Measurements from ENCODE around the gene BBLN.

Gene BBLN

DNA sequence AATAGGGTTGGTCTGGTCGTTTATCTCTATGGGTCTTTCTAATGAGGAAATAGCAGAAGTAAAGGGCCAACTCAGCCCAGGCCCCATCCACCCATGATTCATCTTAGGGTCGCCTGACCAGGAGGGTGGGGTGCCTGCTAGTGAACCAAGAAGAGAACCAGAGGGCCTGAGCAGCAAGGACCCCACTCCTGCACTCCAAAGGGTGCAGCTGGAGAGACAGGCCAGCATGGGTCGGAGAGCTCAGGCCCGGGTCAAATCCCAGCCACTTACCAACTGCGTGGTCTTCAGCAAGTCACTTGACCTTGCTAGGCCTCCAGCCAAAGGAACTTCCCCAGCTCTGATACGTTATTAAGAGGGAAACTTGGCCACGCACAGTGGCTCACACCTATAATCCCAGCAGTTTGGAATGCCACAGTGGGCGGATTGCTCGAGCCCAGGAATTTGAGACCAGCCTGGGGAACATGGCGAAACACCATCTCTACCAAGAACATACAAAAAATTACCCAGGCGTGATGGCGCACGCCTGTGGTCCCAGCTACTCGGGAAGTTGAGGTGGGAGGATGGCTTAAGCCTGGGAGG lies 4.3 kb downstream of the BBLN start:
- no peak for DNase-seq

DNA sequence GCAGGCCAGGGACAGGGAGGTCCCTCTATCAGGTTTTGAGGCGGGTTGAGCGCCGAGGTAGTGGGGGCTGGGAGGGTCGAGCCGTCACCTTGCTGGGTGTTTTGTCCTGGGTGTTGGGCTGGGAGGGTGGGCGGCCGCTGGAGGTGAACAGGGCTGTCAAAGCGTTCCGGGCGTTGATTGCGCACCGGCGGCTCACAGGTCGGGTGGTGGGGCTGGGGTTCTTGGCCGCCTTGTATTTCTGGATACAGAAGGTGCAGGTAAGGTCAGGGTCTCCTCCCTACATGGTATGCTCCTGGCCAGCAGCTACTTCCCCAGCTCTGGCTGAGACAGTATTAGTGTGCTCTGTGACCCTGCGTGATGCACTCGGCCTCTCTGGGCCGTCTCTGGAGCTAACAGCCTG lies 6.1 kb downstream of the BBLN start:
- DNase-seq = no peak

DNA sequence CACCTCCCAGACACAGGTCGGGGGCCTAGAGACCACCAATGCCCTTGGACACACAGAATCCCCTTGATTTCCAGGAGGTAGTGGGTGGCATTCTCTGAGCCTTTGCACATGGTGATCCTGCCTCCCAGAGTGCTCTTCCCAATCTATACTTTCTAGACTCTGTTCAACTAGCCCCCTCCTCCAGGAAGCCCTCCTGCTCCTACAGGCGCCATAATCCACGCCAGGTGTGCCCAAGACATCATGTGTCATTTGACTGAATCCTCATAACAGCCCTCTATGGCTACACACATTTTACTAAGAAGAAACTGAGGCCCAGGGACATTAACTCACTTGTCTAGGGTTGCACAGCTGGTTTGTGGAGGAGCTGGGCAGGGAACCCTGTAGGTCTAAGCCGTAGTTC lies 7.1 kb downstream of the BBLN start:
- DNase-seq = no peak

DNA sequence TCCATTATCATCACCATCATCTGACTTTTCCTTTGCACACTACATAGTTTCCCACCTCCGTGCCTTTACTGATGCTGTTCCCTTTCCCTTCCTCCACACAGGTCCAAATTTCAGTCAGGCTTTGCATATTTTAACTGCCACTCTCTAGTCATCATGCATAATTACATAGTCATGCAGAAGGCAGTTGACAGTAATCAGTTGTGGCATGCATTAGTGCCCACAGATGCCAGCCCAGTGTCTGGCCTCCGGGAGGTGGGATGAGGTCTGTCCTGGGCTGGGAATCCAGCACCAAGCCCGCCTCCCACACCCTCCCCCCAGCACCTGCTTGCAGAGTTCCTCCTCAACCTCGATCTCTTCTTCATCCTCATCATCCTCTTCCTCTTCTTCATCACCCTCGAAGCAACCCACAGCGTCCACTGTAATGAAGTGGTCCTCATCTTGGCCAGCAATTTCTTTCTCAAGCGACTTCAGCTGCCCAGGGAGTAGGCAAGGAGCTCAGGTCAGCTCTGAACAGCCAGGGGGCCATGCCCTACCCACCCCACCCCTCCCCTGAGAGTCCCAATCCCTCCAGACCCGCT lies 8.8 kb downstream of the BBLN start:
- DNase-seq = no peak

DNA sequence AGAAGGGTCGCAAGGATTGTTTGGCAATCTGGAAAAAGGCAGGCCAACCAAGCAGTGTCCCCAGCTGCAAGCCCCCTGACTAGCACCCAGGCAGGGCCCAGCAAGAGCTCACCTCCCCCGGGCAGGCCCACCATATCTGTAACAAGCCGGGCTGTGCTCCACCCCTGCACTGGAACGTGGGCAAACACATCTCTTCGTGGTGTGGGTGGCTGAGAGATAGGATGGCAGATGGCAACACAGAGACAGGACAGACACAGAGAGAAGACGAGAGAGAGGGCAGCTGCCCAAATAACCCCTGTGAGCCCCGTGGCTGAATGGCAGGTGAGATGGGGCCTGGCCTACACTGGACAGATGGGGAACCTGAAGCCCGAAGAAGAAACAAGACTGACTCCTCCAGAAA lies 9.4 kb downstream of the BBLN start:
- no peak for DNase-seq

DNA sequence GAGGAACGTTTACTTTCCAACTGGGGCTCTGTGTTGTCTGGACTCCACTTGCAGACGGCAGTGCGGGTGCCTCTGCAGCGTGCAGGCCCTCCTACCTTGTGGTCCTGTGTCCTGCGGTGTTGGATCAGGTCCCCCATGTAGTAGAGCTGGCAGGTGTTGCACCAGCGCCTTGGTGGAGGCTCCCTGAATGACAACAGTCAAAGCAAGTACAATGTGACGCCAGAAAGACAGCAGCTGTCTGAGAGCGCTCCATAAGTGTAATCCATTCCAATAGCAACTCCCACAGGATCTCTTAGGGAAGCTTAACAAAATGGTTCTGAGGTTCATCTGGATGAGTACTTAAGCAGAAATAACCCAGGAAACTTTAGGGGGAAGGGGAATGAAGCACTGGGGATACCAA lies 9.9 kb downstream of the BBLN start:
- DNase-seq = peak; percentile 46

DNA sequence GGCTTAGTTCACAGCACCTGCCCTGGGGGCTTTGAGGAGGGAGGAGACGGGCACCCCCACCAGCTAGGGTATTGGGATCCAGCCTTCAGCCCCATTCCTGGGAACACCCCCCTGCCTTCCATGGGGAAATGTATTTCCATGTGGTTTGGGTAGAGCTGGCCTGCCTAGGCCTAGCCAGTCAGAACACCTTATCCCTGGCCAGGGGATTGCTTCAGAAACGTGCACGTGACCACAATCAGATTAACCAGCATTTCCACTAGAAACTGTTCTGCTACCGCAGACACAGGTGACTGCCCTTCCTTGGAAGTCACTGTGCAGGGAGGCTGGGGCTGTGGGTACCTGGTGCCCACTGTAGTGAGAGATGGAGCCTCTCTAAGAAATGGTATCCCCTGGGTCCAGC lies 14.0 kb downstream of the BBLN start:
- peak; percentile 32 for DNase-seq

DNA sequence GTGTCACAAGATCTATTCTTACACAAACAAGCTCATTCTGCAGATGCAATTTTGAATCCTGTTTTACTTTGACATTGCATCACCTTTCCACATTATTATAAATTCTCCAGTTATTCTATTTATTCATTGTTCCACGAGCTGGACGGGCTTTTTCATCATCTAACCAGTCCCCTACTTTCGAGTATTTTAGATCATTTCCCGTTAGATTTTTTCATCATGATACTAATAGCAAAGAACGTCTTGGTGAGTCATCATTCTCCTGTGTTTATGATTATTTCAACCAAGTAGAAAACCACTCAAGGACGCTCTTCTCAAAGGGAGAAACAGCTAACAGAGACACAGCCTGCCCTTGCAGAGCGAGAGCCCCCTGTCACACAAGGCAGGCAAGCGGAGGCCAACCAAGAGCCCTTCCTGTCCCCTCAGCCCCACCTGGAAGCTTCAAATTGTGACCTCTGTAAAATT lies 15.1 kb downstream of the BBLN start:
- no peak for DNase-seq

DNA sequence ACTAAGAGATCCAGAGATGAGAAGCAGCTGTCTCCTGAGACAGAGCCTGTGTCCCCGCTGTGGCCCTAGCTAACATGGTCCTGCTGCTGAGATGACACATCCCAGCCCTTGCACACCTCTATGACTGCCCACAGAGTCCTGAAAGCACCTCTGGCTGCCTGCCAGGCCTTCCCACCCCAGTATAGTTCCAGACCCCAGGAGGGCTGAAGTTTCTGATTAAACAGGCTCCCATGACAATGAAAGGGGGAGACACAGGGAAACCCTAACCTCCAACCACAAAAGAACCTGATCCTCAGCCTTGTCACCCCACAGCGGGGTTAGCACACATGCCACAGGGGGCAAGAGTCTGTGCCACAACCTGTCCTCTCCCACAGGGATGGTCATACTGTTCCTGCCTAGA lies 15.7 kb downstream of the BBLN start:
- no peak for DNase-seq

DNA sequence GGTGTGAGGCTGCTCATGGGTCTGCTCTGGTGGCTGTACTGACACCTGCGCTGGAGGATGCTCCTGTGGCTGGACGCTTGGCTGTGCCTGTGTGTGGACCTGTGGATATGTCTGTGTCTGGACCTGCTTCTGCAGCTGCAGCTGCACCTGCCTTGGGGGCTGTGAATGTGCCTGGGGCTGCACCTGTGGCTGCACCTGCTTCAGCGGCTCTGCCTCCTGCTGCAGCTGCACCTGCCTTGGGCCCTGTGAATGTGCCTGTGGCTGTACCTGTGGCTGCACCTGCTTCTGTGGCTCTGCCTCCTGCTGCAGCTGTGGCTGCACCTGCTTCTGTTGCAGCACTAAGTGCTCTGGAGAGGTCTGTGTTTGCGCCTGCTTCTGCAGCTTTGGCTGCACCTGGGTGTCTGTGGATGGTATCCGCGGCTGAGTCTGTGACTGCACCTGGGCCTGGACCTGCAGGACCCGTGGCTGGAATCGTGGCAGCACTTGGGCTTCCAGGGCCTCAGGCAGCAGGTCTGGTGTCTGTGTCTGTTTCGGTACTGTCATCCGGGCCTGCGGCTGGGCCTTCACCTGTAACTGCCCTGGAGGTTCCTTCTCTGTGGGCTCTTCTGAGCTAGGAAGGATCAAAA lies 18.9 kb downstream of the BBLN start:
- DNase-seq = no peak

DNA sequence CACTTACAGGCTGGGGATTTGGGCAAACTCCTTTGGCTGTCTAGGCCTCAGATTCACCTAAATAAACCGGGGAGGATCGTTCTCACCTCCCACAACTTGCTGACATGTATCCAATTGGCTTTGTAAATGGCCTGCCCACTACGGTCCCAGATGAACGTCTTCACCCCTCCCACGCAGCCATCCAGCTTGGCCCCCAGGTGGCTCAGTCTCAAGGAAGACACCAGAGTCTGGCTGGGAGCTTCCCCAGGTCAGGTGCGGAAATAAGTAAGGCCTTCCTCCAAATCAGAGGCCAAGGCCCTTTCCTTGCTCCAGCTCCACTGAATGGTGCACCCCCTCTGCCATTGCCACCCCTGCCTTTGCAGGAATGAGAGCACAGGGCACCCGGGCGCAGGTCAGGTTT lies 19.9 kb downstream of the BBLN start:
- DNase-seq = no peak

DNA sequence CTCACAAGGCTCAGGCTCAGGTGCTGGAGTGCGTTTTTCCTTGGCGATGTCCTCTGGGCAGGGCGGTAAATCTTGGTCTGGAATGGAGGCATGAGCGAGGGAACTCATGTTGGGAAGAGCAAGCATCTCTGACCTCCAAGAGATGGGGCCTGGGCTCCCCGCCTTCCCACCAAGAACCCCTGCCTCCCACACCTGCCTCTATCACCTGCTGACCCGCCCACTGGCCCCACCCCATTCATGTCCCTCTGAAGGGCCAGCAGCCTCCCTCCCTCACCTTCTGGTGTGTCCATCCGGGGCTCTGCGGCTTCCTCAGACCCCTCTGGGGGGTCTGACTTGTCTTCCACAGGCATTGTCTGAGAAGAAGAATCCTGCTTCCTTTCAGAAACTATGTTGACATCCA lies 20.4 kb downstream of the BBLN start:
- no peak for DNase-seq

DNA sequence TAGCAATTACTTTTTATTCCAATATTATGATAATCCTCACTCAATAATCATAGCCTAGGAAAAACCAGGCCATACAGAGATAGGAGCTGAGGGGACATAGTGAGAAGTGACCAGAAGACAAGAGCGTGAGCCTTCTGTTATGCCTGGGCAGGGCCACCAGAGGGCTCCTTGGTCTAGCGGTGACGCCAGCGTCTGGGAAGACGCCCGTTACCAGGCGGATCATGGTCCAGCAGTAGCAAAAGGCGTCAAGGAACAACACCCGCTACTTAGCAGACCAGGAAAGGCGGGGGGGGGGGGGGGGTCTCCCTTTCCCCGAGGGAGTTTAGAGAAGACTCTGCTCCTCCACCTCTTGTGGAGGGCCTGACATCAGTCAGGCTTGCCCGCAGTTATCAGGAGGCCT lies 21.4 kb downstream of the BBLN start:
- peak; percentile 82 for DNase-seq

DNA sequence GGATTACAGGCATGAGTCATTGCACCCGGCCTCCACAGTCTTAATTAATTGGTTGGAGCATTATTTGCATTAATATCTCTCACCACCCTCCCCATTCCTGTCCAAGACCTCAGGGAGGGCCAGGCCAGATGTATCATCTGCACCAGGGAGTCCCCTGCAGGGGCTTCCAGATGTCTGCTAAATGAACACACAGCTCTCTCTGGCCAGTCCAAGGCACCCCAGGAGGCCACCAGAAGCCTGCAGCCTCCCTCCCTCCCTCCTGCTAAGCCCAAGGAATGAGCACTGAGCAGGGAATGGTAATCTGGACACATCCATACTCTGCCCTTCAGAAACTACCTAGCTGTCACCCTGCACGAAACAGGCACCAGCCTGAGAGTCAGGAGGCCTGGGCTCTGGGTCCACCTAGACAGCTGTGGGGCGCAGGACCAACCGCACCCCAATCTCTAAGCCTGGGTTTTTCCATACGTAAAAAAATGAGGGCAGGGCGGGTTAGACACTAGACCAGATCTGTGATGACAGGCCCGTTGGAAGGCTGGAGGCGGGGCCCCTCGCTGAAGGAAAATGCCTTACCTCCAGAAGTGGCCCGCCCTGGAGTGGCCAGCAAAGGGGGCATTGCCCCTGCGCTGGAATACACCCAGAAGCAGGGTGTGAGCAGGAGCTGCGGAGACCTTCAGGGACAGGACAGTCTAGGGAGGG lies 23.0 kb downstream of the BBLN start:
- no peak for DNase-seq

DNA sequence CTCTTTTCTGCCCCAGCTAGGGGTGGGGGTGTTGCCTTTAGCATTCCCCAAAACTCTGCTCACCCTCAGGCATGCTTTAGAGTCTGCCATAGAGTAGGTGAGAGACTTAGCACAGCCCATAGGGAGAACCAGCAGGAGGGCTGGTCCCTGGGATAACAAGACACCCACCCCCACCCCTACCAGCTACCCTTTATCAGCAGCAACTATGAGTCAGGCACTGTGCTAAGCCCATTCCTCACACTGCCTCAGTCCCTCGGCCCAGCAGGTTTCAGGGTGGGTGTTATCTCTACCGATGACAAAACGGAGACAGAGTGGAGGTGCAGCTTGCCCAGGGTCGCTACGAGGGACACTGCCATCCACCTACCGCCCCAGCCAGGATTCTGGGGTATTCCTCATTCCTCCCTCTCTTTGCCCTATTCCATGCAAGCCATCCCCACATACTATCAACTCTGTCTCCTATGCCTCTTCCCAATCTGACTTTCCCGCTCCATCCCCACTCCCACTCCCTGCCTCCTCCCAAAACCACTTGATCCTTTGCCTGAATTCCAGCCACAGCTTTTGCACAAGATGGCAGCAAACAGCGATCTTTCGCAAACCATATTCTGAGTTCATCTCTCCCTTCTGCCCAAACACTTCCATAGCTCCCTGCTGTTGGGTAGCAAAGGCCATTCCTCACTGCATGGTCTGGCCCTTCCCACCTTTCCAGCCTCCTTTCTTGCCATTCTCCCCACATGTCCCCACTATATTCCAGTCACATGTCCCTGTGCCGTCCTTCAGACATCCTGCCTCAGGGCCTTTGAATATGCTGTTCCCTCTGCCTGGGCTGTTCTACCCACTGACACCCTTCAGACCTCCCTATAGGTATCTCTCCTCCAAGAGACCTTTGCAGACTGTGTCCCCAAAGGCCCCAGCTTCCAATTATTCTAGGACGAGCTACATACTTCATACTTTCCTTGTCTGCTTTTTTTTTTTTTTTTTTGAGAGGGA lies 26.2 kb downstream of the BBLN start:
- DNase-seq = no peak

DNA sequence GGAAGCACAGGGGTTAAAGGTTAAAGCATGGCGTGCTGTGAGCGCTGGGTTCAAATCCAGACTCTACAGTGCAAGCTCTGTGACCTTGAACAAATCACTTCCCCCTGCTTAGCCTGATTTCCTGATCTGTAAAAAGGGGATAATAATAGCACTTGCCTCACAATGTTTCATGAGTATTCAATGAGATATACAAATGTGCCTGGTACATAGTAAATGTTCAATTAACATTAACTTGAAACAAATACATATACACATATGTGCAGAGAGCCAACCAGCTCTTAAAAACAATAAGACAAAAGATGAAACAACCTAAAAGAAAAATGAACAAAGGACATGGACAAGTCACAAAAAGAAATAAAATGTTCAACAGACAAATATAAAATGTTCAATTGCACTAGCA lies 27.3 kb downstream of the BBLN start:
- DNase-seq = no peak

DNA sequence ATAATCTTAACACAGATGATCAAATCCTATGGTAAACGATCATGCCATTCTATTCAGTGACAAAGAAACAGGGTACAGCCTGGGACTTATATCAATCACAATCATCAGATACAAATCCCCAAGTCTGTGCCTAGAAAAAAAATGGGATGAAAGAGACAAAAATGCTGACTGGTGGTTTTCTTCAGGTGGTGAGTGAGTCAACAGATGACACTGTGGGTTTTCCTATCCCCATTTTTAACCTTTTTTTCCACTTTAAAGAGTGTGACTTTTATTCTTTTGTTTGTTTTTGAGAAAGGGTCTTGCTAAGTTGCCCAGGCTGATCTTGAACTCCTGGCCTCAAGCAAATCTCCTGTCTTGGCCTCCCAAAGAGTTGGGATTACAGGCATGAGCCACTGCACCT lies 28.1 kb downstream of the BBLN start:
- DNase-seq = no peak

DNA sequence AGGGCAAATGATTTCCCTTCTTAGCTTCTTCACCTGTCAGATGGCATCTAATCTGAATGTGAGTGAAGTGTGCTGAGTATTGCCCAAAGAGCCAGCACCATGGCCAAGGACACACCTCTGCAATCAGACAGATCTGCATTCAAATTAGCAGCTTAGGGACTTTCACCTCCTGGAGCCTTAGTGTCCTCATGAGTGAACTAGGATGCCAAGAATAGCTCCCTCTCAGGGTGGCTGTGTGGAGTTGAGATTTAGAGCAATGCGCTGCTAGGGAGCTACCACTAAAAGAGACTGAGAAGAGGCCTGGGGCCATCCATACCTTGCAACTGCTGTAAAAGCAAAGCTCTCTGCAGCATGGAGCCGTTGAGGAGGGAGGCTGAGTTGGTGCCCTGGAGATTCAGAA lies 29.9 kb downstream of the BBLN start:
- peak; percentile 12 for DNase-seq

DNA sequence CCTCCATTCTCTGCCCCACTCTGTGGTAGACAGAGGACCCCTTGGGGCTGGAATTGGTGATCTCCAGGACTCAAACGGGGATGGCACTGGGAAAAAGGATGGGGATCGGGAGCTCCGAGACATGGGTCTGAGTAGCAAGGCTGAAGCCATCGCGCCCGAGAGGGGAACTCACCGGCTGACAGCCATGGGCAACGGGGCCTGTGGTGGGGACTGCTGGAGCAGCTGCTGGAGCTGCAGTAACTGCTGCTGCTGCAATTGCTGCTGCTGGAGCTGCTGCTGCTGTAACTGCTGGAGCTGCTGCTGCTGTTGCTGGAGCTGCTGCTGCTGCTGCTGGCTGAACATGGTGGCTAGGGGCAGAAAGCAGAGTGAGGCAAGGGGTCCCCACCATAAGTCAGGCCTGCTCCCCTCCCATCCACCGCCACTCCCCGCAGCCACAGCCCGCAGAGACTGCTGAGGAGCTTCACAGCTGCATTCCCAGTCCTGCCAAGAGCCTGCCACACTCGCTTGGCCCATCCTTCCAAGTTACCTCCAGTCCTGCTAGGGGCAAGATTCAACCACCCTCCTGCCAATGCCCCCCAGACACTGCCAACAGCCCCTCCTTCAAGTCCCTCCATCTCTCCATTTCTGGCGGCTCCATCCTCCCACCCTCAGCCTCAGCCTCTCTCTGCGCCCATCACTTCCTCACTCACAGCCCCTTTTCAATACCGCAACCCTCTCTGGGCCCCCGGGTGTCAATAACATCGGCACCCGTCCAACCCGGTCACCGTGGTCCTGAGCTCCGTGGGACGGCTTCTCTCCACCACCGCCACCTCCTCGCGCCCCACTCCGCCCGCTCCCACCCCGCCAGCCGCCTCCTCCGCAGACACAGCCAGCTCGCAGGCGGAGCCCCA lies 30.7 kb downstream of the BBLN start:
- no peak for DNase-seq

DNA sequence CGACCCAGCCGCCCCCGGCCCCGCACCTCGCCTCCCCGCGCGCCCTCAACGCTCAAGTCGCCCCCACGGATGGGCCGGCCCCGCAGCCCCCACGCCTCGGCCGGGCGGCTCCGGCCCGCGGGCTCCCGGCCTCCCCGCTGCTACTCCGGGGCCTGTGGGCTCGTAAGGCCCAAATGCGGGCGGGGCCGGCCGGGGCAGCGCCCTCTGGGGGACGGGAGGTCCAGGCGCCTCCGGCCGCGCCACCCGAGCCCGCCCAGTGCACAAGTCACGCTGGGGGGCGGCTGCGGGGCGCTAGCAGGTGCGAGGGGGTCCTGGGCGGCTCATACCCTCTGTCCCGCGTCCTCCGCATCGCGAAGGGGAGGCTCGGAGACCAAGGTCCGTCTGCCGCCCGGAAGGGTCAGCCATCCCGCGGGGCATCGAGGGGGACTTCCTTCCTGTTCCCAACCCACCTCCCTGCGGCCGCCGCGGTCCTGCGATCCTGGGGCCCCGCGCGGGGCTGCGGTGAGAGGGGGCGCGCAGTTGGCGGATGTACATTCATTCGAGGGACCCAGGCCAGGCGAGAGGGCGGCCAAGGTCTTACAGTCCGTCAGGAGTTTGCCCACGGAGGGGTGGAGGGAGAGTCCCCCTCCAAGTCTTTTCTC lies 31.5 kb downstream of the BBLN start, which contains the start of gene CIZ1:
CIZ1 (minus strand) TSS at position 167 of the 641 bp plus-strand sequence. CDS start 715 bp downstream, outside the sequence.
- peak; percentile 83 for DNase-seq

All from NCI-H82 (cell line).